CD4-positive, alpha-beta T cell treated with Interferon alpha-2 for 1 hour (primary cell): ENCODE data around the gene CCL24.
"Not testable (repeated sequence)": the region's sequence is repeated elsewhere in the genome, so short reads cannot be mapped to it uniquely, and the experiment has no call there.

ENCODE experiments used
- DNase-seq, 2 donors: peaks; one replicate each; pipeline ENCODE4 v3.0.0-alpha.2; 2020 to 2022

The CCL24 gene

GRCh38 chr7:75813781-75814236 lies at the start of gene CCL24:
Gene CCL24, minus strand, starts transcription at chr7:75813806. Its CDS starts 91 bp downstream, at chr7:75813715.
- DNase-seq: no peak

GRCh38 chr7:75861636-75862035 lies 48.0 kb upstream of the CCL24 start:
- DNase-seq: peak in 1 of 2 donors; percentile 35

- no peak for DNase-seq
Observed at GRCh38 chr7:75858410-75858809, 44.8 kb upstream of the CCL24 start.

DNA sequence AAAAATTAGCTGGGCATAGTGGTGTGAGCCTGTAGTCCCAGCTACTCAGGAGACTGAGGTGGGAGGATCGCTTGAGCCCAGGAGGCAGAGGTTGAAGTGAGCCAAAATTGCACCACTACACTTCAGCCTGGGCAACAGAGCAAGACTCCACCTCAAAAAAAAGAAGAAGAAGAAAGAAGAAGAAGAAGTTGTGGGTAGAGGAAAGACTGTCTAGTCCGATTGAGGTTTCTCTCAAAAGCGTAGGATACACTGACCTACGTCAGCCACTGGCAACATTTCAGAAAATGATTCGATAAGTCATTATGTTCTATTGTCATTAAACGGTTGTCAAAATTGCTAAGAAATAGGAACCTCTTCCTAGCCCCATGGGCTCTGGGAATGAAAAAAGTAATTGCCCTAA lies 42.9 kb upstream of the CCL24 start:
- peak in 1 of 2 donors; percentile 40 for DNase-seq

GRCh38 chr7:75854813-75855345 lies 41.3 kb upstream of the CCL24 start:
- not testable (repeated sequence) for DNase-seq

DNA sequence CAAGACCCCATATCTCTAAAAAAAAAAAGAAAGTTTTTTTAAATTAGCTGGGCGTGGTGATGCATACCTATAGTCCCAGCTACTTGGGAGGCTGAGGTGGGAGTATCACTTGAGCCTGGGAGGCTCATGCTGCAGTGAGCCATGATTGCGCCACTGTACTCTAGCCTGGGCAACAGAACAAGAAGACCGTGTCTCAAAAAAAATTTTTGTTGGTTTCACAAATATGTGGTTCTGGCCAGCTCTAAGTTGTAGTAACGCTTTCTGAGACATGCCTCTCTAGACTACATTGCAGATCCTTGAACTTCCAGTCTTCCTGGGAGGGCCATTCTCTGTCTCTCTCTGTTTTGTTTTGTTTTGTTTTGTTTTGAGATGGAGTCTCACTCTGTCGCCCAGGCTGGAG lies 40.6 kb upstream of the CCL24 start:
- DNase-seq: no peak

DNA sequence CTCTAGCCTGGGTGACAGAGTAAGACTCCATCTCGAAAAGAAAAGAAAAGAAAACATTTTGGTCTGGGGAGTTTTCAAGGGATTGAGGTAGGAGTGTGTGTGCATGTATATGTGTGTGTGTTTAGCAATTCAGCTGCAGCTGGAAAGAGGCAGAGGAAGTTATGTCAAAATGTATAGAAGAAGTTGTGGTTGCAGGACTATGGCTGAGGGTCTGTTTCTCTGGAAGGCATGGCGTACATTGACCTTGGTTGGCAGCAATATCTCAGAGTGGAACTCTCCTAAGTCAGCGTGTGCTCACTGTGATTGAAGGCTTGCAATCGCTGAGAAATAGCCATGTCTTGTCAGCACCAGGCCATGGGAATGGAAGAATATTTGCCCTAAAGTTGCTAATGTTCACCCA lies 36.6 kb upstream of the CCL24 start:
- peak in 1 of 2 donors; percentile 12 for DNase-seq

DNA sequence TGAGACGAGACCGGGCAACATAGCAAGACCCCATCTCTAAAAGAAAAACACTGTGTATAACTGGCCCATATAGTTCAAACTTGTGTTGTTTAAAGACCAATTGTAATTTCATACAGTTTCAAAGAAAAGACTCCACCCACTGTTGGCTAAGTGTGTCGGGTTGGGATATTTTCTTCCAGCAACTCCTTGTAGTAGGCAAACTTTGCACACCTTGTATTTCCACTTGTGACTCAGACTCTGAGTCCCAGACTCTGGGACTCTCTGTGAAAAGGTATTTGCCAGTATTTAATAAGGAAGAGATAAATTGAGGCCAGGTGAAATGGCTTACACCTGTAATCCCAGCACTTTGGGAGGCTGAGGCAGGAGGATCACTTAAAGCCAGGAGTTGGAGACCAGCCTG lies 36.0 kb upstream of the CCL24 start:
- no peak for DNase-seq

- DNase-seq: peak in 1 of 2 donors; percentile 15
Observed at GRCh38 chr7:75847707-75848106, 34.1 kb upstream of the CCL24 start.

GRCh38 chr7:75845132-75845531 lies 31.5 kb upstream of the CCL24 start:
- DNase-seq: not testable (repeated sequence)

DNA sequence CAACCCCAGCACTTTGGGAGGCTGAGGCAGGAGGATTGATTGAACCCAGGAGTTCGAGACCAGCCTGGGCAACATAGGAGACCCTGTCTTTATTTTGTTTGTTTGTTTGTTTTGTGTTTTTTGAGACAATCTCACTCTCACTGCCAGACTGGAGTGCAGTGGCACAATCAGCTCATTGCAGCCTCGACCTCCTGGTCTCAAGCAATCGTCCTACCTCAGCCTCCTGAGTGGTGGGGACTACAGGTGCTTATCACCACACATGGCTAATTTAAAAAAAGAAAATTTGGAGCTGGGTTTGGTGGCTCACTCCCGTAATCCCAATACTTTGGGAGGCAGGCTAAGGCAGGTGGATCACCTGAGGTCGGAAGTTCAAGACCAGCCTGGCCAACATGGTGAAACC lies 30.6 kb upstream of the CCL24 start:
- DNase-seq: no peak

DNA sequence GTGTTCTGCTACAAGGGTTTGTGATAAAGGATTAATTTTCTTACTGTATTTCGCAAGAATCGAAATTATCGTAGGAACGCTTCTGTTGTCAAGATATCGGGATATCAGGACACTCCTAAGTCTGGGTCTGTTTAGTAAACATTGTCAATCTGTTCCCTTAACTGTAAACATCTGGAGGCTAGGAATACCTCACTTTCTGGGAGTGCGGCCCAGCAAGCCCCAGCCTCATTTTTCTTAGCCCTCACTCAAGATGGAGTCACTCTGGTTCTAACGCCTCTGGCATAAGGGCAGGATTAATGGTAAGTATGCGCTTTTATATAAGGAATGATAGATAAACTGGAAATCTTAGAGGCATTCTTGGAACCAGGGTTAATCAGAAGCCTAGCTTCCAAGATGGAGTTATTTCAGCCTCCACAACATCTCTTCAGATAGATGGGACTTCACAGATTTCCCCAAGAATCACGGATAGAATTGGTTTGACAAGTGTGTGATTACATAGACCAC lies 30.1 kb upstream of the CCL24 start:
- no peak for DNase-seq

- peak in 1 of 2 donors; percentile 40 for DNase-seq
Observed at GRCh38 chr7:75842836-75843446, 29.3 kb upstream of the CCL24 start.

DNA sequence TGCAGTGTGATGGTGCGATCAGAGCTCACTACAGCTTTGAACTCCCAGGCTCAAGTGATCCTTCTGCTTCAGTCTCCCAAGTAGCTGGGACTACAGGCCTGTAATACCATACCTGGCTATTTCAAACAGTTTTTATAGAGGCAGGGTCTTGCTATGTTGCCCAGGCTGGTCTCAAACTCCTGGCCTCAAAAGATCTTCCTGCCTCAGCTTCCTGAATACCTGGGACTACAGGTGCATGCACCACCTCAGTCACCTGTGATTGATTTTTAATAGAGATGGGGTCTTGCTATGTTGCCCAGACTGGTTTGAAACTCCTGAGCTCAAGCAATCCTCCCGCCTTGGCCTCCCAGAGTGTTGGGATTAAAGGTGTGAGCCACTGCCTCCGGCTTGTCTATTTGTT lies 26.4 kb upstream of the CCL24 start:
- DNase-seq: no peak

DNA sequence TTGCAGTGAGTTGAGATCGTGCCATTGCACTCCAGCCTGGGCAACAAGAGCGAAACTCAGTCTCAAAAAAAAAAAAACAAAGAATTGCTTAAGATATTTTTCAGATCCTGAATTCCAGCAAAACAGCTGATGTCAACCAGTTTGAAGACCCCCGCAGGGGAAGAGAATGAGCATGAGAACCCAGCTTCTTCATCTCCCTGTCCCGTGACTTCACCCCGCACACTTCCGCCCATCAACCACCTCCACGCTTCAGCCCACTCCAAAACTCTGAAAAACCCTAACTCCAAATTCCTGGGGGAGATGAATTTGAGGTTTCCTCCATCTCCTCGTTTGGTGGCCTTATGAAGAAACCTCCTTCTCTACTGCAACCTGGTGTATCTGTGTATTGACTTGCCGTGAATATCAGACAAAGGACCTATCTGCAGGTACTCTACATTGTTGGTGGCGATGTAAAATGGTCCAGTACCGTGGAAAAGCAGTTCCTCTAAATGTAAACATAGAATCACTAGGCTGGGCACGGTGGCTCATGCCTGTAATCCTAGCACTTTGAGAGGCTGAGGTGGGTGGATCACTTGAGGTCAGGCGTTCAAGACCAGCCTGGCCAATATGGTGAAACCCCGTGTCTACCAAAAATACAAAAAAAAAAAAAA lies 24.8 kb upstream of the CCL24 start:
- DNase-seq: not testable (repeated sequence)

DNA sequence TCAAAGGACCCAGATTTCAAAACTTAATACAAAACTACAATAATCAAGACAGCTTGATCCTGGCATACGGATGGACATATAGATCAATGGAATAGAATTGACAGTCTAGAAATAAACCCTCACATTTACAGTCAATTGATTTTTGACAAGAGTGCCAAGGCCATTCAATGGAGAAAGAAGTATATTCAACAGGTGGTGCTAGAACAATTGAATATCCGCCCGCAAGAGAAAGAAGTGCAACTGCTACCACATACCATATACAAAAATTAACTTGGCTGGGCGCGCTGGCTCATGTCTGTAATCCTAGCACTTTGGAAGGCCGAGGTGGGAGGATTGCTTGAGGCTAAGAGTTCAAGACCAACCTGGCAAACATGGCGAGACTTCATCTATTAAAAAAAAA lies 23.2 kb upstream of the CCL24 start:
- DNase-seq: no peak

- DNase-seq: no peak
Observed at GRCh38 chr7:75835688-75836285, 22.2 kb upstream of the CCL24 start.

- not testable (repeated sequence) for DNase-seq
Observed at GRCh38 chr7:75833662-75834061, 20.1 kb upstream of the CCL24 start.

GRCh38 chr7:75830978-75831377 lies 17.4 kb upstream of the CCL24 start:
- DNase-seq: no peak

DNA sequence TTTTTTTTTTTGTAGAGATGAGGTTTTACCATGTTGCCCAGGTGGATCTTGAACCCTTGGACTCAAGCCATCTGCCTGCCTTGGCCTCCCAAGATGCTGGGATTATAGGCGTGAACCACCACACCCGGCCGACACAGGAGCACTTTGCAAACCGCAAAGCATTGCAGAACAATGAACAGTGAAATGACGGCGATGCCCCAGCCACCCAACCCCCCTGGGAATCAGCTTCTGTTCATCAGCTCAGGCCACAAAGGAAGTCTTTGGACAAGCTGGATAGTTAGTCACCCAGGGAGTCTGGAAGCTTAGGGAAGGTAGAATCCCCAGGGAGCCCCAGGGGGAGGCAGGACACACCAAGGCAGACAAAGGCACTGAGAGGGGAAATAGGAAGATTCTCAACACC lies 16.1 kb upstream of the CCL24 start:
- DNase-seq: not testable (repeated sequence)

DNA sequence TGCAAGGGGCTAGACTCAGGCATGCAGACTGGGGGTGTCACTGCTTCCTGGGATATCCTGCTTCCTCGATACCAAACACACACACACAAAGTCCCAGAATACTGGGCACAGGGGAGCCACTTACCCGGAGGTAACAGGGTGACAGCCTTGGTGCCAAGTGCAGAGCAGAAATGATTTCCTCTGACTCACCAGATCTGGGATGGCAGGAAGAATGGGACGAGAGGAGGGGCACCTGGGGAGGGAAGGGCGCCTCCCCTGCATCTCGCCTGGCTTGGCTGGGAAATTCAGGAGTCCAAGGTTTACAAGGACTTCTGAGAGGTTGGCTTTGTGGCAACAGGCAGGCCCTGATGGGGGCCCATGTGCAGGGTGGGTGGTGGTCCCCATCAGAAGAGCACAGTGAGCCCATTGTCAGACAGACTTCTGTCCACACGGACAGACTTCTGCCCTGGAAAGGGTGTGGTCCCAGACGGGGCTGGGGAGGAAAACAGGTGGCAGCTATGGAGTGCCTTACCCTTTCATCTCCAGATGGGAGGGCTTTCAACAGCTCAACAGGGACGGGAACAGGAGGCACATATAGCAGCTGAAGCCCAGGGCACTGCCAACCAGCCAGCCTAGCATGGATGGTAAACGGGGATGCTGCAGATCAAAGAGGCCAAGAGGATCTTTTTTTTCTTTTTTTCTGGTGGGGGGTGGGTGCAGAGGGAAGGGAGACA lies 9.7 kb upstream of the CCL24 start:
- no peak for DNase-seq

- no peak for DNase-seq
Observed at GRCh38 chr7:75820688-75821087, 7.1 kb upstream of the CCL24 start.

DNA sequence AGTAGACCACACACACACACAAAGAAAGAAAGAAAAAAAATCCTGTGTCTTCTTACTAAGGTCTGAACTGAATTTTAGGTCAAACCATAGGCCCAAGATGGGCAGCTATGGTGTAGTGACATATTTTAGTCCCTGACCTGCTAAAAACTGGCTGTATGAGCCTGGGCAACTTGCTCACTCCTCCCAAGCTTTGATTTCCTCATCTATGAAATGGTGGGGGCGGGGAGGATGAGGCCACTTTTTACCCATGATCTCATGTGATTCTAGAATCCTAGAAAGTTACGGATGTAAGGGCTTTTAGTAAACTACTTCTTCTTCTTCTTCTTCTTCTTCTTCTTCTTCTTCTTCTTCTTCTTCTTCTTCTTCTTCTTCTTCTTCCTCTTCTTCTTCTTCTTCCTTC lies 6.1 kb upstream of the CCL24 start:
- peak in 1 of 2 donors; percentile 6 for DNase-seq
